Dermis lymphatic vessel endothelial cell (primary cell): ENCODE measurements around the gene PRR22. TPM values are rescaled to one million over a fixed set of nuclear protein-coding genes. Genes with fewer than 3 reads are reported as not detected.

ENCODE experiments used
- total RNA-seq: library from RNA; depleted of rRNA; stranded (reverse); fragments of >200 nt; gene quantifications from 2 replicates; pipeline ENCODE4 v1.2.1, GENCODE V29; 2014

The PRR22 gene
- 0.26 and 0.33 TPM in 2 replicates for total RNA-seq

GRCh38 chr19:5784581-5785147, at the start of gene PRR22:
Gene PRR22 (minus strand): TSS chr19:5784746. CDS start chr19:5784660, 86 bp downstream.

GRCh38 chr19:5804516-5805461, 20.2 kb upstream of the PRR22 start, which contains the start of gene NRTN:
Gene NRTN (plus strand): TSS chr19:5805067. CDS start chr19:5824166, 19,099 bp downstream.

GRCh38 chr19:5790559-5791520, 6.3 kb upstream of the PRR22 start, which contains the start of gene DUS3L:
Gene DUS3L (minus strand): TSS chr19:5791163. CDS start chr19:5791141, 22 bp downstream.

Other genes with a start within 250 kb of the PRR22 start
- gene TINCR, start 216.8 kb downstream of the PRR22 start, total RNA-seq: not detected in 2 replicates
- 24.6 and 30.2 TPM in 2 replicates for gene SAFB2, start 162.0 kb downstream of the PRR22 start, total RNA-seq
- 35.5 and 49.9 TPM in 2 replicates for gene SAFB, start 161.7 kb downstream of the PRR22 start, total RNA-seq
- gene MICOS13, start 104.2 kb downstream of the PRR22 start, total RNA-seq: 26.2 and 71.1 TPM in 2 replicates
- 3.7 and 6.1 TPM in 2 replicates for gene HSD11B1L, start 103.7 kb downstream of the PRR22 start, total RNA-seq
- gene RPL36, start 94.5 kb downstream of the PRR22 start, total RNA-seq: 575 and 962 TPM in 2 replicates
- gene LONP1, start 64.6 kb downstream of the PRR22 start, total RNA-seq: 47.4 and 48.4 TPM in 2 replicates
- gene CATSPERD, start 64.1 kb downstream of the PRR22 start, total RNA-seq: not detected in 2 replicates
- 20.8 and 27.1 TPM in 2 replicates for gene DUS3L, start 6.4 kb upstream of the PRR22 start, total RNA-seq
- 0.26 and 0.65 TPM in 2 replicates for gene NRTN, start 20.3 kb upstream of the PRR22 start, total RNA-seq
- not detected in 2 replicates for gene FUT6, start 55.0 kb upstream of the PRR22 start, total RNA-seq
- gene FUT3, start 66.7 kb upstream of the PRR22 start, total RNA-seq: not detected in 2 replicates
- not detected in 2 replicates for gene FUT5, start 85.8 kb upstream of the PRR22 start, total RNA-seq
- 174 and 234 TPM in 2 replicates for gene NDUFA11, start 119.0 kb upstream of the PRR22 start, total RNA-seq
- gene VMAC, start 120.1 kb upstream of the PRR22 start, total RNA-seq: 5.9 and 7.9 TPM in 2 replicates
- gene CAPS, start 129.5 kb upstream of the PRR22 start, total RNA-seq: 3.3 and 4.9 TPM in 2 replicates
- 26.3 and 29.0 TPM in 2 replicates for gene RANBP3, start 193.4 kb upstream of the PRR22 start, total RNA-seq